ENCODE data around the gene R3HDM4.

R3HDM4 gene

DNA sequence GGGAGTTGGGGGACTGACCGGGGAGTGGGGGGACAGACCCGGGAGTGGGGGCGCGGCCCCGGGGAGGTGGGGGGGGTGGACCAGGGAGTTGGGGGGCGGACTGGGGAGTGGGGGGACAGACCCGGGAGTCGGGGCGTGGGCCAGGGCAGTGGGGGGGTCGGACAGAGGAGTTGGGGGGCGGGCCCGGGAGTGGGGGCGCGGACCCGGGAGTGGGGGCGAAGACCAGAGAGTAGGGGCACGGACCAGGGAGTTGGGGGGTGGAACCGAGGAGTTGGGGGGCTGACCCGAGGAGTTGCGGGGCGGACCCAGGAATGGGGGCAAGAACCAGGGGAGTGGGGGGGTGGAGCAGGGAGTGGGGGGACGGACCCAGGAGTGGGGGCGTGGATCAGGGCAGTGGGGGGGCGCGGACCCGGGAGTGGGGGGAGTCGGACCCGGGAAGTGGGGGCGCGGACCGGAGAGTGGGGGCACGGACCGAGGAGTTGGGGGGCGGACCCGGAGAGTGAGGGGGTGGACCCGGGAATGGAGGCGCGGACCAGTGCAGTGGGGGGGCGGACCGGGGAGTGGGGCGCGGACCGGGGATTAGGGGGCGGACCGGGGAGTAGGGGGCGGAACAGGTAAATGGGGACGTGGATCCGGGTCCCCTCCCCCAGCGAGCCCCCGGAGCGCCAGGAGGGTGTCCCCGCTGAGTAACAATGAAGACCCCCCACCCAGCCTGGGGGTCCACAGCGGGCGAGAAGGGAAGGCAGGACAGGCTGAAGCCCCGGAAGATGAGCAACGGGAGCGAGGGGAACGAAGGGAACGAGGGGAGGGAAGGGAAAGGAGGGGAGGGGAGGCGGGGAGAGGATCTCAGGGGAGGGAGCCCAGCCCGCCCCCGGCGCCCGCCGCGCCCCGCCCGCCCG, 589 bp downstream of the R3HDM4 start:
- no peak for DNase-seq (ENCODE audit: low read depth in 2 of 2)

DNA sequence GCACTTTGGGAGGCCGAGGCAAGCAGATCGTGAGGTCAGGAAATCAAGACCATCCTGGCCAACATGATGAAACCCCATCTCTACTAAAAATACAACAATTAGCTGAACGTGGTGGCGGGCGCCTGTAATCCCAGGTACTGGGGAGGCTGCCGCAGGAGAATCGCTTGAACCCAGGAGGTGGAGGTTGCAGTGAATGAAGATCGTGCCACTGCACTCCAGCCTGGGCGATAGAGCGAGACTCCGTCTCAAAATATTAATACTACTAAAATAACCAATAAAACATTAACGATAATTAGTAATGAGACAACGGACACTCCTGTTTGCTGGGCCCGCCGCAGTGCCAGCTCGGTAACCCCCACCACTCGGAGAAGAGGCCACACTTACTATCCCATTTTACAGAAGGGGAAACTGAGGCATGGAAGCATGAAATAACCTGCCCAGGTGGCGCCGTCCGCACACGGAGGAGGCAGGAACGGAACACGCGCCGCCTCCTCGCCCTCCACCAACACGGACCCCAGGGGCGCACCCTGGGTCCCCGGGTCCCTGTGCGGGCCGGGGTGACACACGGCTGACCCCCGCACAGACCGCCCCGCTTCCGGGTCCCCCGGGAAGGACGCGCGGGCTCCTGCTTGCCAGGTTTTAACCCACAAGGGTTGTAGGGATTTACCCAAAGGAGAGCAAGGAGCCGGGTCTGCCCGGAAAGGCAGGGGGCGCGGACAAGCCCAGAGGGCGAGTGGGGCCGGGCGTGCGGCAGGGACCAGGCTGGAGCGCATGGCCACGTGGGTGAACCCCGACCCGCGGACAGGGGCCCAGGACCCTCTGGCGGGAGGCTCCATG, 1.6 kb downstream of the R3HDM4 start:
- DNase-seq (ENCODE audit: low read depth in 2 of 2) = no peak

DNA sequence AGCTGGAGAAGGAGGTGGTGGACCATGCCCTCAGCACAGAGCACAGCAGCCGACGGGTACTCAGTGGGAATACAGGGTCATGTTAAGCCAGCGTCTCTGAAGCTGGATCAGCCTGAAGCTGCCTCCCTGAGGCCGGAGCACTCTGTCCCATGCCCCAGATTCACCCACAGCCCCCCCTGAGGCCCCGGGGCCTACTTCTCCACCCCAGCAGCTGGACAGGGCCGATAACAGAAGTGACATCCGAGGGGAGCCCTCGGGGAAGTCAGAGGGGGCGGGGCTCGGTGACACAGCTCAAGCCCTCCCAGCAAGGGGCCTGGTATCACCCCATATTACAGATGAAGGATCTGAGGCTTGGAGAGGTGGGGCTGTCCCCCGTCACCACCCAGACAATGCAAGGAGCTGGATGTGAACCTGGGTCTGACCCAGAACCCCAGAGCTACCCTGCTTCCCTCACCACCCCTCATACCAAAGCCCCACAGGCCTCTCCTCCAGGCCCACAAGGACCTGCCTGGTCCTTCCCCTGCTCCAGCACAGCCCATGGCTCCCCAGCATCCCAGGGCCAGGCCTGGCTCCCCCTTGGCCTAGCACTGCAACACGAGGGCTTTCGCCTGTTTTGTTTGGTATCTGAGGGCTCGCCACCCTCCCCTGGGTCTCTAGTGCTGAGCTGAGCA, 5.7 kb downstream of the R3HDM4 start:
- no peak for DNase-seq (ENCODE audit: low read depth in 2 of 2)

DNA sequence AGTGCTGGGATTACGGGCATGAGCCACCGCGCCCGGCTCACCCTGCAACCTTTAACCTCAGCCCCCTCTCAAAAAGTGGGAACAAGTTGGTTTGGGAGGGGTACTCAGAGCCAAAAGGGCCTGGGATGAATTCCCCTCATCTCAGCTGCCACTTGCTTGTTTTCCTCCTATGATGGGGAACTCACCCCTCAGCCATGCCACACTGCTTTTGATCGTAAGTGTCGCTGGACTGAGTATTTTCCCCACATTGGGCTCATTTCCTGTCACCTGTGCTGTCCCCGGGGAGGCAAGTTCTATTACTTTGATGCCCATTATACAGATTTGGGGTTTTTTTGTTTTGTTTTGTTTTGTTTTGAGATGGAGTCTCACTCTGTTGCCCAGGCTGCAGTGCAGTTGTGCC, 6.5 kb downstream of the R3HDM4 start:
- no peak for DNase-seq (ENCODE audit: low read depth in 2 of 2)

DNA sequence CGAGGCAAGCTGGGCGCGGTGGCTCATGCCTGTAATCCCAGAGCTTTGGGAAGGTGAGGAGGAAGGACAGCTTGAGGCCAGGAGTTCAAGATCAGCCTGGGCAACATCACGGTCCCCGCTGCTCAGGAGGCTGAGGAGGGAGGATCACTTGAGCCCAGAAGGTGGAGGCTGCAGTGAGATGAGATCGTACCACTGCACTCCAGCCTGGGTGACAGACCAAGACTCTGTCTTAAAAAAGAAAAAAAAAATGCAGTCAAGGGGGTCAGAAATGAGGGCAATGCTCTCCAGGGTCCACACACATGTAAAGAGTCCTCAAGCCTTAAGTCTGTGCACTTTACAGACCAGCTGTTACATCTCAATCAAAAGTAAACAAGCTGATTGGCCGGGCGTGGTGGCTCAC, 8.5 kb downstream of the R3HDM4 start:
- no peak for DNase-seq (ENCODE audit: low read depth in 2 of 2)

DNA sequence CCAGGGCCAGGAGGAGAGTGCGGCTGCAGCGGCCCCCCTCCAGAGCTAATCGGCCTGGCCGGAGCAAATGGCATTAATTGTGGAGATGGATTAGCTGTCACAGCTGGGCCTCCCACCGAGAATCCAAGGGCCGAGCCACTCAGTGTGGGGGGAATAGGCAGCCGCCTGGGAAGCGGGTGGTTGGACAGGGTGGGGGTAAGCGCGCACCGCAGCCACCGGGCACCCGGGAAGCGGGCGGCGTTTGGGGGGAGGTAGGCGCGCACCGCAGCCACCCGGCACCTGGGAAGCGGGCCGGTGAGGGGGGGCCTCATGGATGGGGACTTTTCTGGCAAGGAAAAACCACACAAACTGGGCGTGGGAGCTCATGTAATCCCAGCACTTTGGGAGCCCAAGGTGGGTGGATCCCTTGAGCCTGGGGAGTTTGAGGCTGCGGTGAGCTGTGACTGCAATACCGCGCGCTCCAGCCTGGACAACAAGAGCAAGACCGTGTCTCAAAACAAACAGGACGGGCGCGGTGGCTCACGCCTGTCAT, 9.7 kb downstream of the R3HDM4 start:
- no peak for DNase-seq (ENCODE audit: low read depth in 2 of 2)

DNA sequence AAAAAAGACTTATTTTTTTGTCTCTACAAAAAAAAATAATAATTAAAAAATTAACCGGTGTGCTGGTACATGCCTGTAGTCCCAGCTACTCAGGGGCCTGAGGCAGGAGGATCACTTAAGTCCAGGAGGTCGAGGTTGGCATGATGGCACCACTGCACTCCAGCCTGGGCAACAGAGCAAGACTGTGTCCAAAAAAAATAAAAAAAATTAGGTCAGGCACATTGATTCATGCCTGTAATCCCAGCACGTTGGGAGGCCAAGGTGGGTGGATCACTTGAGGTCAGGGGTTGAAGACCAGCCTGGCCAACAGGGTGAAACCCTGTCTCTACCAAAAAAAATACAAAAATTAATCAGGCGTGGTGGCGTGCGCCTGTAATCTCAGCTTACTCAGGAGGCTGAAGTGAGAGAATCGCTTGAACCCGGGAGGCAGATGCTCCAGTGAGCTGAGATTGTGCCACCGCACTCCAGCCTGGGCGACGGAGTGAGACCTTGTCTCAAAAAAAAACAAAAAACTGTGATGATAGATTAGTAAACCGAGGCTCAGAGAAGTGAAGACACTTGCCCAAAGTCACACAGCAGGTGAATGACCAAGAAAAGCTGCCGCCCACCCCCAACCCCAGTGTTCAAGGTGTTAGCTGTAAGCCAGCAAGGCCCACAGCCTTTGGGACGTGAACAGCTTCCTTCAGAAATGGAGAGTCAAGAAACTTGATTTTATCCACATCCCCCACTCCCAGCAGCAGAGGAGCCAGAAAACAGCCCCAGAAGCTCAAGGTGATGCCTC, 10.4 kb downstream of the R3HDM4 start:
- no peak for DNase-seq (ENCODE audit: low read depth in 2 of 2)

DNA sequence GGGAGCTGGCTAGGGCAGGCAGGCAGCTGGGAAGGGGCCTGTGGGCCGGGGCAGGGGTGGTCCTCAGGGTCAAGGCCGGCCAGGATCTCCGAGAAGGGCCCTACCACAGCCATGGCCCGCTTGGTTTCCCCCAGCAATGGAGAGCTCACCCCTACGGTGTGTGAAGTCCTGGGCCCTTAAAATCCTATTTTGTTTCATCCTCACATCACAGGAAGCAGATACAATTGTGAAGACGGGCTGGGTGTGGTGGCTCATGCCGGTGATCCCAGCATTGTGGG, 11.0 kb downstream of the R3HDM4 start:
- no peak for DNase-seq (ENCODE audit: low read depth in 2 of 2)

DNA sequence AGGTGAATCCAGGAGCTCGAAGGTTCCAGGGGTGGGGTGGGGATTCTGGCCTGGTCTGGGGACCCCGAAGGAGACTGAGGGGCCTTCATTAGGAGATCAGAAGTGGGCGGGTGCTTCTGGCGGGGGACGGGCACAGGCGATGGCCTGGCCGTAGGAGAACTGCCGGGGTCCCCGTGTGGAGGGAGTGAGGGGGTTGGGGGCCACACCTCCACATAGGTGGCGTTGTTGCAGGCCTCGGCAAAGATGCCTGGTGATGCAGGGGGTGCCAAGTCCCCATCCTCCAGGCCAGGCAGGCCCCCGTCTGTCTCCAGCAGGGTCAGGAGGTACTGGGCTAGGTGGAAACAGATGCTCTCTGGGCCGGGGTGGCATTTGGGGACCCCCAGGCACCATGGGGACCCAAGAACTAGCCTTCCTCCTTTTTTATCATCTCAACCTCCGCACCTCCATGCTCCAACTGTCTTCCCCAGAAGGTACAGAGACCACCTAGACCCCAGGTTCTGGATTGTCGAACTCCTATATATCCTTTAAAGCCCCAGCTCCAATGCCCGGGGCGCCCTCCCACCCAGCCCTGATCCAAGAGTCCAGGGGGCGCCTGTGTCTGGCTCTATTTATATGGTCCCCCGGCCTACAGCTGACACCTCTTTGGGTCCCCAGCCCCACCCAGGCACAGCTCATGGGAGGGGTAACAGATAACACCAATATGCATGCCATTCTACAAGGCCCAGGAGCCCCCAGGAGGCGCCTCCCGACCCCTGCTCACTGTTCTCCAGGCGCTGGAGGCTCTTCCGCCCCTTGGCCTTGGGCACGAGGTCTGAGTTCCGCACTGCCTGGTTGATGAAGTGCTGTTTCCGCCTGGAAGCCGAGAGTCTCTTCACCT, 11.6 kb downstream of the R3HDM4 start:
- DNase-seq (ENCODE audit: low read depth in 2 of 2) = no peak

DNA sequence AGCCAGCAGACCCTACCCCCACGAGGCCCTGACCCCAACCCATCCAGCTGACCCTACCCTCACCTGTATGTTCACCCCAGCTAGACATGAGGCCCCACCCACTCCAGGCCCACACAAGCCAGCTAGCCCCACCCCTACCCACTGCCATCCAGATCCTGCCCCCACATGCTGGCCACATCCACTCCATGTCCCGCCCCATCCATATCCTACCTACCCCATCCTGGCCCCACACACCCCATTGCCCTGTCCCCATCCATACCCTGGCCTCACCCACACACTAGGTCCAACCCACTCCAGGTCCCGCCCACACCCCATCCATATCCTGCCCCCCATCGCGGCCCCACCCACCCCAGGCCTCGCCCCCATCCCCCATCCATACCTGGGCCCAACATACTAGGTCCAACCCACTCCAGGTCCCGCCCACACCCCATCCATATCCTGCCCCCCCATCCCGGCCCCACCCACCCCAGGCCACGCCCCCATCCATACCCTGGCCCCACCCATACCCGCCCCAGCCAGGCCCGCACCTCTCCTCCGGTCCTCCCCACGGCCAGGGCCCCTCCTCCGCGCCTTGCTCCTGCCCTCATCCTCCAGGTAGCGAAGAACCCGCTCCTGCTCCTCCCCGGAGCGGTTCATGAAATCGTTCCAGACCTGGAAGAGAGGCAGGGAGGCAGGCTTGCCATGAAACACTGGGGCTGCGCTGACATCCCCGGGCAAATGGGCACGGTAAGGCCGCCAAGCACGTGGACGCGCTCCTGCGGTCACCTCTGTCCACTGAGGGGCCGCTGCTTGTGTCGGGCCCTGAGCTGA, 12.5 kb downstream of the R3HDM4 start:
- no peak for DNase-seq (ENCODE audit: low read depth in 2 of 2)

DNA sequence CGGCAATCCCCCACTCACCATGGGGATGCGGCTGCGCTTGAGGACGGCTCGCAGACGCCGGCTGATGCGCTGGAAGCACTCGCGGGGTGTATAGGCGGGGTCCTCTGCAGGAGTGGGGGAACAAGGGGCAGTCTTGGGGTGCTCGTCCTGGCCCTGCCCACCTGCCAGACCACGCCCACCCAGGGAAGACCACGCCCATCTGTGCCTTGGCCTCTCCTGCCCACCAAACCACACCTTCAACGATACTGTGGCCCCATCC, 13.0 kb downstream of the R3HDM4 start:
- no peak for DNase-seq (ENCODE audit: low read depth in 2 of 2)

DNA sequence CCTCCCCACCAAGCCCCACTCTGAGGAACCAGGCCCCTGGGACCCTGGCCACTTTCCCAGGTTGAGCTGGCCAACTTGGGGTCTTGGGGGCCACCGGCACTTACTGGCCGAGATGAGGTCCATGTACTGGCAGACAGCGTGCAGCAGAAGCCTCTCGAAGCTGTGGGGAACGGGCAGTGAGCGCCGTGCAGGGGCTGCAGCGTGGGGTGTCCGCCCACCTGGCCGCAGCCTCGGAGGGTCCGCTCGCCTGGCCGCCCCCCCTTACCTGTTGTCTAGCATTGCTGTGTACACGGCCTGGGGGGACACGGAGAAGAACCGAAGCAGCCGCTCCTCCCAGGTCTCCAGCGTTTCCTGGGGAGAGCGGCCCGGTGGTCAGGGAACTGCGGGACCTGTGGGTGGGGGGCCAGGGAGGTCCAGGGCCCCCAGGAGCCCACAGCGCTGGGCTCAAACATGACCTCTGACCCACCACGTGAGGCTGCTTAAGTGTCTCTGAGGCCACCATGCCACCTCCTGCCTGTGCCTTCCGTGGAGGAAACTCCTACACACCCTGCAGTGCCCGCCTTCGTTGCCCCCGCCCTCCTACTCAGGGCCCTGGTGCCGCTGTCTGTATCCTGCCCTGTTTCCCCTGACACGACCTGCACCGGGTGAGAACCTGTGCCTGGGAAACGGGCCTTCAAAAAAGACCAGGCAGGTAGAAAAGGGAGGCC, 13.5 kb downstream of the R3HDM4 start:
- DNase-seq (ENCODE audit: low read depth in 2 of 2) = no peak

DNA sequence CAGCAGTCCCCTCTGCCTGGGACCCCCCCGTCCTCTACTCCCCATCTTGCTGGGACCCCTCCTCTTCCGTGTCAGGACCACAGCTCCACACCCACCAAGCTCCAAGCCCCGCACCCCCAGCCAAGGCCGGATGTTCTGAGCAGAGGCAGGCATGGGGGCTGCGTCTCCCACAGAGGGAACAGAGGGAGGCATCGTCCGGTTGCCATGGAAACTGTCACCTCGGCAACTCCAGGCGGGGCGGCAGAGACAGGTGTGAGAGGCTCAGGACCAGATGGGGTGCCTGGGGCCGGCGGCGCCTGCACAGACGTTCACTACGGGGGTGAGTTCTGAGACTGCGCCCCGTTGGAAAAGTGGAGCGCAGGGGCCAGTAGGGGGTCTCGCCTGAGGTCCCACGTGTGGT, 14.4 kb downstream of the R3HDM4 start:
- DNase-seq (ENCODE audit: low read depth in 2 of 2) = no peak

DNA sequence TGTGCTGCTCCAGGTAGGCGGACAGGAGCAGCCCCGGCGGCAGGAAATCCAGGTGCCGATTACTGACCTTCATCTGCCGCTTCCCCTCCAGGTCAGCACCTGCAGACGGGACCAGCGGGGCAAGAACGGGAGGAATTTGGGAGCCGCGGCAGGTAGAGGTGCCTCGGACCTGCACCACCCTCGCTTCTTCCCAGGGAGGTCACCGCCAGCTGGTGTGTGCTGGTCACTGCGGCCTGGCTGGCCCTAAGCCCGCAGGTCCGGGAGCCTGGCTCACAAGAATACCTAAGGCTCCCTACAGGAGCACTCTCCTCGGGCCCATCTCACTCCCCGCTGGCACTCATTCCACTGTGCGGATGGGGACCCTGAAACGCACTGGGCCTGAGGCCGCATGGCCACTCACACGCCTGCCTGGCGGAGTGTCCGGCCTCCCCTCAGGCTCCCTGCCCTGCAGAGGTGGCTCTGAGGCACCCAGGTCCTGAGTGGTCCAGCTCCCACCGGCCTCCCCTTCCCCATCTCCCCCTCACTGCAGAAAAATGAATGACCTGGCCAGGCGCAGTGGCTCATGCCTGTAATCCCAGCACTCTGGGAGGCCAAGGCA, 15.5 kb downstream of the R3HDM4 start:
- DNase-seq (ENCODE audit: low read depth in 2 of 2) = no peak

DNA sequence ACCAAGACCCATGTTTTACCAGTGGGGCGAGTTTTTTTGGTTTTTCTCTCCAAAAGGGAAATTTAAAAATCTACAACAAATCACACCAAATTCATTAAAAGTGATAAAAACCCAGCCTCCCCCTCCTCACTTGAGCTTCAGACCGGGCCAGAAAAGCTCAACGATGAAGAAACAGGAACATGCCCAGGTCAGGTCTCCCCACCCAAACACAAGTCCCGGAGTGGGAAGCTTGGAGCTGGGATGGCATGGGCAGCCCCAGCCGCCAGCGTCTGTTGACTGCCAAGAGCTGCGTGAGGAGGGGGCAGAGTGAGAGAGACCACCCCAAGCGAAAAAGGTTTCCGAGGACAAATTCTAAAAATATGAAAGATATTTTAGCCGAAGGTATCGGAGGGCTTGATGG, 16.0 kb downstream of the R3HDM4 start:
- DNase-seq (ENCODE audit: low read depth in 2 of 2) = no peak

DNA sequence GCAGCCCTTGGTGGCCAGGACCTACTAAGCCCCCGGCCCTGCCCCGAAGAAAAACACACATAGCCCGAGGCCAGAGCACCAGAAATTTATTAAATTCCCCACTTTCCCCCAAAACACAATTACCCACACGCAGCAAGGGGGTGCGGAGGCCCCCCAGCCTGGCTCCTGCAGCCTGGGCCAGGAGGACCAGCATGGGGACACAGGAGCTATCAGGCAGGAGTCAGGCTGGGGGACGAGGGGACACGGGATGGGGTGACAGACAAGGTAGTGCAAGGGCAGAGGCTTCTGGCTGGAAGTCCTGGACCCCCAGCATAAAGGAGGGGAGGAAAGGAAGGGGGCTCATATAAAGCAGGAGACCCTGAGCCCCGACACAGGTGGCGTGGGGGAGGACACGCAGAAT, 16.6 kb downstream of the R3HDM4 start:
- no peak for DNase-seq (ENCODE audit: low read depth in 2 of 2)

DNA sequence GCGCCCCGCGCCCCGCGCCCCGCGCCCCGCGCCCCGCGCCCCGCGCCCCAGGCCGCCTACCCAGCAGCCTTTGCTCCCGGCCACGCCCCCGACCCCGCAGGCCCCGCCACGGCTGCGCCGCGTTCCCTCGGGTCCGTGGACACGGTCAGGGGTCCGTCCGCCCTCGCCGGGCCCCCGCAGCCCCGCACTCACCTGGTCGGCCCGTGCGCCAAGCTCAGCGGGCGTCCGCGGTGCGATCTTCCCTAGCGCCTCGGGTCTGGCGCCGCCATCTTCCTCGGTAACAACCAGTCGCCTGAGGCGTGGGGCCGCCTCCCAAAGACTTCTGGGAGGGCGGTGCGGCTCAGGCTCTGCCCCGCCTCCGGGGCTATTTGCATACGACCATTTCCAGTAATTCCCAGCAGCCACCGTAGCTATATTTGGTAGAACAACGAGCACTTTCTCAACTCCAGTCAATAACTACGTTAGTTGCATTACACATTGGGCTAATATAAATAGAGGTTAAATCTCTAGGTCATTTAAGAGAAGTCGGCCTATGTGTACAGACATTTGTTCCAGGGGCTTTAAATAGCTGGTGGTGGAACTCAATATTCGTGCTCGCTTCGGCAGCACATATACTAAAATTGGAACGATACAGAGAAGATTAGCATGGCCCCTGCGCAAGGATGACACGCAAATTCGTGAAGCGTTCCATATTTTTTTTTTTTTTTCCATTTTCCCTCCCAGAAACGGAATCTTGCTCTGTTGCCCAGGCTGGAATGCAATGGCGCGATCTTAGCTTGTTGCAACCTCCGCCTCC, 19.9 kb downstream of the R3HDM4 start, which contains the start of the genes MED16 and RNU6-9:
MED16 (minus strand) TSS at position 294 of the 796 bp plus-strand sequence. CDS start 2,056 bp downstream, outside the sequence.
RNU6-9 (plus strand) TSS at position 591 of the 796 bp plus-strand sequence.
- peak; percentile 80 to 84 for DNase-seq (ENCODE audit: low read depth in 2 of 2)

Measured in stimulated activated CD8-positive, alpha-beta memory T cell treated with anti-CD3 and anti-CD28 coated beads, Interleukin-15, amount 100 ng/mL, for 48 hours (primary cell).